ENCODE data around the gene MGAT1. TPM values are rescaled to one million over a fixed set of nuclear protein-coding genes. Genes with fewer than 3 reads are reported as not detected.

MGAT1 gene
- polyA plus RNA-seq, 3 donors: 231 to 523 (median 385) TPM

DNA sequence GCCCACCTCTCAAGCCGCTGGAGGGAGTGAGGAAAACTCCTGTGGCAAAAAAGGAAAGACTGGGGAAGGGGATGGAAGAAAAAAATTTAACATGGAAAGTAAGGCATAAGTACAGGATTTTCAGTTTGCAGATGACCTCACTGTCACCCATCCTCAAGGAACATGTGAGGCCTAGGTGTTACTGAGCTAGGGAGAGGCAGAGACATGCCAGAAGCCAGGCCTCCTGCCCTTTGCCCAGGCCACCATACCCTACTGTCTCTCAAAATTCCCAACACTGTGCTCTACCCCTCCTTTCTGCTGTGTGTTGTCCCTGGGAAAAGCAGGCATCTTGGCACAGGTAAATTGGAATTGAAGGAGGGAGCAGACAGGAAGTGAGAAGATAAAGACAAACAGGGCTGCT lies 4.4 kb upstream of the MGAT1 start:
- Histone ChIP-seq H2AFZ (ENCODE audit: insufficient read depth, low read depth, low read length, poor library complexity, severe bottlenecking) (no peak overlapping the region), H3K79me2 (ENCODE audit: insufficient read depth, low read length) (peaks cover 84% of the 10 kb centered on the region), H3K27ac (ENCODE audit: low read depth in 1 of 2, low read length in 2 of 2) (peak overlapping the region; percentile 97 to 98), H3K4me1 (ENCODE audit: control insufficient read depth in 1 of 2, insufficient read depth in 2 of 2, low read length in 2 of 2) (peaks cover 71 to 82% of the 10 kb centered on the region in 2 donors), H4K20me1 (ENCODE audit: insufficient read depth, low read length) (peaks cover 14% of the 10 kb centered on the region), H3K36me3 (replicated peaks in 1 of 2; ENCODE audit: control insufficient read depth in 1 of 2, insufficient read depth in 2 of 2, low read length in 2 of 2) (peaks cover 0 to 5% of the 10 kb centered on the region in 2 donors), H3K27me3 (ENCODE audit: control insufficient read depth in 2 of 2, insufficient read depth in 2 of 2, low read length in 2 of 2) (no peaks in the 10 kb centered on the region), H3K4me3 (replicated peaks in 1 of 3; ENCODE audit: low read depth in 2 of 3, low read length in 3 of 3) (peak overlapping the region in 2 of 3 experiments; percentile 21 to 98), H3K4me2 (replicated peaks; ENCODE audit: extremely low read depth, low read length, poor library complexity, severe bottlenecking) (peak overlapping the region; percentile 92), H3K9me3 (replicated peaks in 1 of 2; ENCODE audit: control insufficient read depth in 1 of 2, insufficient read depth in 1 of 2, low read length in 2 of 2) (no peaks in the 10 kb centered on the region), H3K9ac (ENCODE audit: insufficient read depth, low read length, poor library complexity, severe bottlenecking) (no peak overlapping the region)
- Mint-ChIP-seq H3K9me3 (no peaks in the 10 kb centered on the region), H3K27ac (peak overlapping the region; percentile 93 to 98 (median 96)), H3K4me1 (peaks cover 68% of the 10 kb centered on the region), H3K36me3 (peaks cover 19 to 23% of the 10 kb centered on the region in 2 donors), H3K4me3 (peak overlapping the region; percentile 95 to 97), H3K27me3 (ENCODE audit: low read depth in 3 of 3) (peaks cover 0 to 2% (median 0%) of the 10 kb centered on the region in 3 donors)
- intact Hi-C loops (cut with micrococcal nuclease): loop anchor here (10.0 kb wide), 2 partner anchors 348 to 418 kb away; partner anchors contain the start of gene TRIM41 (in 2 of the 2)
- TF ChIP-seq, protein P1, sequence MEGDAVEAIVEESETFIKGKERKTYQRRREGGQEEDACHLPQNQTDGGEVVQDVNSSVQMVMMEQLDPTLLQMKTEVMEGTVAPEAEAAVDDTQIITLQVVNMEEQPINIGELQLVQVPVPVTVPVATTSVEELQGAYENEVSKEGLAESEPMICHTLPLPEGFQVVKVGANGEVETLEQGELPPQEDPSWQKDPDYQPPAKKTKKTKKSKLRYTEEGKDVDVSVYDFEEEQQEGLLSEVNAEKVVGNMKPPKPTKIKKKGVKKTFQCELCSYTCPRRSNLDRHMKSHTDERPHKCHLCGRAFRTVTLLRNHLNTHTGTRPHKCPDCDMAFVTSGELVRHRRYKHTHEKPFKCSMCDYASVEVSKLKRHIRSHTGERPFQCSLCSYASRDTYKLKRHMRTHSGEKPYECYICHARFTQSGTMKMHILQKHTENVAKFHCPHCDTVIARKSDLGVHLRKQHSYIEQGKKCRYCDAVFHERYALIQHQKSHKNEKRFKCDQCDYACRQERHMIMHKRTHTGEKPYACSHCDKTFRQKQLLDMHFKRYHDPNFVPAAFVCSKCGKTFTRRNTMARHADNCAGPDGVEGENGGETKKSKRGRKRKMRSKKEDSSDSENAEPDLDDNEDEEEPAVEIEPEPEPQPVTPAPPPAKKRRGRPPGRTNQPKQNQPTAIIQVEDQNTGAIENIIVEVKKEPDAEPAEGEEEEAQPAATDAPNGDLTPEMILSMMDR (IDR thresholded peaks at IDR 0.05): no peak
- DNase-seq: no peak
- no CpG with 5 or more reads among the region's 1 CpG for WGBS (ENCODE audit: insufficient coverage)

- no peak overlapping the region for H2AFZ ChIP-seq (ENCODE audit: insufficient read depth, low read depth, low read length, poor library complexity, severe bottlenecking)
- peak overlapping the region in 2 of 3 experiments; percentile 21 to 98 for H3K4me3 ChIP-seq (replicated peaks in 1 of 3; ENCODE audit: low read depth in 2 of 3, low read length in 3 of 3)
- Mint-ChIP-seq H3K4me1 (peaks cover 68% of the 10 kb centered on the region), H3K27me3 (ENCODE audit: low read depth in 3 of 3) (peaks cover 0 to 2% (median 0%) of the 10 kb centered on the region in 3 donors), H3K9me3 (no peaks in the 10 kb centered on the region), H3K4me3 (peak overlapping the region; percentile 95 to 97), H3K36me3 (peaks cover 20 to 25% of the 10 kb centered on the region in 2 donors), H3K27ac (peak overlapping the region; percentile 93 to 98 (median 96))
- H3K9ac ChIP-seq (ENCODE audit: insufficient read depth, low read length, poor library complexity, severe bottlenecking): no peak overlapping the region
- H3K27ac ChIP-seq (ENCODE audit: low read depth in 1 of 2, low read length in 2 of 2): peak overlapping the region; percentile 97 to 98
- peaks cover 14% of the 10 kb centered on the region for H4K20me1 ChIP-seq (ENCODE audit: insufficient read depth, low read length)
- H3K36me3 ChIP-seq (replicated peaks in 1 of 2; ENCODE audit: control insufficient read depth in 1 of 2, insufficient read depth in 2 of 2, low read length in 2 of 2): peaks cover 2 to 9% of the 10 kb centered on the region in 2 donors
- peak; percentile 44 to 53 (median 53) for DNase-seq
- H3K4me2 ChIP-seq (replicated peaks; ENCODE audit: extremely low read depth, low read length, poor library complexity, severe bottlenecking): peak overlapping the region; percentile 92
- intact Hi-C loops (cut with micrococcal nuclease): loop anchor here (10.0 kb wide), 2 partner anchors 348 to 418 kb away; partner anchors contain the start of gene TRIM41 (in 2 of the 2)
- 6% methylated on average over 6 of the region's 9 CpGs for WGBS (ENCODE audit: insufficient coverage)
- H3K4me1 ChIP-seq (ENCODE audit: control insufficient read depth in 1 of 2, insufficient read depth in 2 of 2, low read length in 2 of 2): peaks cover 70 to 82% of the 10 kb centered on the region in 2 donors
- H3K9me3 ChIP-seq (replicated peaks in 1 of 2; ENCODE audit: control insufficient read depth in 1 of 2, insufficient read depth in 1 of 2, low read length in 2 of 2): no peaks in the 10 kb centered on the region
- H3K79me2 ChIP-seq (ENCODE audit: insufficient read depth, low read length): peaks cover 84% of the 10 kb centered on the region
- TF ChIP-seq, protein P1 (IDR thresholded peaks at IDR 0.05): no peak
- no peaks in the 10 kb centered on the region for H3K27me3 ChIP-seq (ENCODE audit: control insufficient read depth in 2 of 2, insufficient read depth in 2 of 2, low read length in 2 of 2)
Measured at GRCh38 chr5:180806351-180807011, 3.9 kb upstream of the MGAT1 start.
